H1 (cell line): ENCODE measurements around the gene MFAP3L. TPM values are rescaled to one million over a fixed set of nuclear protein-coding genes. Genes with fewer than 3 reads are reported as not detected.
"Not testable (repeated sequence)": the region's sequence is repeated elsewhere in the genome, so short reads cannot be mapped to it uniquely, and the experiment has no call there.

Experiments used
- CTCF ChIA-PET: fragments of 300-600 bp; sonication (Branson Sonifier 250); formaldehyde crosslinking; loops from one replicate; lab custom pipeline; 2021; ENCODE audit not compliant: partially characterized antibody; lab: Charles Lee
- POLR2A ChIA-PET: fragments of 300-600 bp; sonication (Branson Sonifier 250); formaldehyde crosslinking; loops from one replicate; lab custom pipeline; 2021; ENCODE audit warnings: inconsistent platforms; ENCODE audit not compliant: partially characterized antibody; lab: Charles Lee
- DNase-seq, 2 experiments: peaks; one replicate each; pipeline versions ENCODE4 v3.0.0 to v3.0.0-alpha.2; 2010 to 2022; ENCODE audit warnings: low spot score in 2 of 2, low read depth in 1 of 2, mixed read lengths in 1 of 2
- FAIRE-seq: peaks from 2 replicates; lab custom pipeline; 2011; peaks lifted over from hg19 to GRCh38; lab: Jason Lieb, UNC
- H2AFZ ChIP-seq: 2 replicates; pipeline ENCODE4 v1.8.1; 2012; ENCODE audit warnings: low read length, inconsistent platforms
- H2AK5ac ChIP-seq: 2 replicates; pipeline ENCODE4 v1.6.1; 2013; ENCODE audit warnings: low read depth, low read length
- H2BK120ac ChIP-seq: replicated peaks from 2 replicates; pipeline ENCODE3; 2013; ENCODE audit warnings: low read depth, low read length, inconsistent platforms
- H2BK12ac ChIP-seq: 2 replicates; pipeline ENCODE4 v1.6.1; 2013; ENCODE audit warnings: low read depth, low read length
- H2BK15ac ChIP-seq: 2 replicates; pipeline ENCODE4 v1.6.1; 2013; ENCODE audit warnings: low read length
- H2BK20ac ChIP-seq: 2 replicates; pipeline ENCODE4 v1.6.1; 2013; ENCODE audit warnings: low read length
- H2BK5ac ChIP-seq: 2 replicates; pipeline ENCODE4 v1.6.1; 2013; ENCODE audit warnings: low read depth, low read length
- H3K14ac ChIP-seq: 2 replicates; pipeline ENCODE4 v1.6.1; 2013; ENCODE audit warnings: inconsistent platforms; ENCODE audit not compliant: insufficient read length
- H3K18ac ChIP-seq: 2 replicates; pipeline ENCODE4 v1.6.1; 2013; ENCODE audit warnings: low read length; ENCODE audit errors: extremely low read depth
- H3K23ac ChIP-seq: 2 replicates; pipeline ENCODE4 v1.6.1; 2013; ENCODE audit warnings: inconsistent platforms; ENCODE audit not compliant: insufficient read length
- H3K23me2 ChIP-seq: 2 replicates; pipeline ENCODE4 v1.6.1; 2013; ENCODE audit warnings: low read depth, low read length
- H3K27ac ChIP-seq: 2 replicates; pipeline ENCODE4 v1.6.1; 2011; ENCODE audit warnings: low read depth, low read length, inconsistent platforms
- H3K27me3 ChIP-seq, 4 experiments: replicated peaks in 1 of 4; 1 replicate in 1 of 4; 2 replicates in 3 of 4; pipeline versions ENCODE4 v1.6.1 to v1.8.1; 2011 to 2013; ENCODE audit warnings: low read length in 3 of 4, mild to moderate bottlenecking in 3 of 4, inconsistent platforms in 2 of 4, mixed read lengths in 2 of 4, moderate library complexity in 1 of 4; ENCODE audit not compliant: control insufficient read depth in 3 of 4, insufficient read depth in 3 of 4; ENCODE audit errors: extremely low read depth in 1 of 4
- H3K36me3 ChIP-seq, 4 experiments: 2 replicates each; pipeline versions ENCODE4 v1.6.1 to v1.8.1; 2011 to 2013; ENCODE audit warnings: mild to moderate bottlenecking in 4 of 4, low read length in 3 of 4, moderate library complexity in 2 of 4, control low read depth in 1 of 4, inconsistent platforms in 1 of 4; ENCODE audit not compliant: insufficient read depth in 4 of 4, control insufficient read depth in 2 of 4
- H3K4ac ChIP-seq: replicated peaks from 2 replicates; pipeline ENCODE3; 2013; ENCODE audit warnings: low read length, low read depth, mixed read lengths, inconsistent platforms; ENCODE audit not compliant: insufficient read length
- H3K4me1 ChIP-seq, 4 experiments: replicated peaks in 1 of 4; 1 replicate in 1 of 4; 2 replicates in 3 of 4; pipeline versions ENCODE4 v1.6.1 to v1.8.1; 2011 to 2013; ENCODE audit warnings: low read length in 3 of 4, inconsistent platforms in 2 of 4, mixed read lengths in 1 of 4; ENCODE audit not compliant: insufficient read depth in 4 of 4, control insufficient read depth in 3 of 4
- H3K4me2 ChIP-seq, 2 experiments: 2 replicates each; pipeline versions ENCODE4 v1.6.1 to v1.8.1; 2011 to 2013; ENCODE audit warnings: low read depth in 2 of 2, low read length in 2 of 2, control low read depth in 1 of 2, inconsistent platforms in 1 of 2, mild to moderate bottlenecking in 1 of 2; ENCODE audit not compliant: insufficient read depth in 1 of 2
- H3K4me3 ChIP-seq, 4 experiments: fragments of 200-600, 300-600 bp in 1 of 4; sonication (generic), shearing (Covaris generic), sonication (Bioruptor Twin) in 1 of 4; 2 replicates each; pipeline versions ENCODE4 v1.5.1 to v1.8.1; 2011 to 2016; ENCODE audit warnings: low read length in 4 of 4, low read depth in 3 of 4, control low read depth in 2 of 4, inconsistent platforms in 2 of 4, mild to moderate bottlenecking in 2 of 4, mixed read lengths in 1 of 4, moderate library complexity in 1 of 4; ENCODE audit not compliant: insufficient read depth in 2 of 4; ENCODE audit errors: extremely low read depth in 1 of 4
- H3K56ac ChIP-seq: replicated peaks from 2 replicates; pipeline ENCODE3; 2013; ENCODE audit warnings: low read depth, mild to moderate bottlenecking, mixed read lengths, low read length, inconsistent platforms; ENCODE audit not compliant: insufficient read length
- H3K79me1 ChIP-seq: 2 replicates; pipeline ENCODE4 v1.6.1; 2013; ENCODE audit warnings: low read depth, low read length, control low read depth
- H3K79me2 ChIP-seq, 2 experiments: 2 replicates each; pipeline versions ENCODE4 v1.6.1 to v1.8.1; 2012 to 2013; ENCODE audit warnings: low read length in 2 of 2, mild to moderate bottlenecking in 2 of 2, inconsistent platforms in 1 of 2; ENCODE audit not compliant: insufficient read depth in 2 of 2, control insufficient read depth in 1 of 2
- H3K9ac ChIP-seq, 4 experiments: replicated peaks in 1 of 4; 1 replicate in 1 of 4; 2 replicates in 3 of 4; pipeline versions ENCODE4 v1.6.1 to v1.8.1; 2011 to 2013; ENCODE audit warnings: low read depth in 3 of 4, low read length in 3 of 4, control low read depth in 2 of 4, mild to moderate bottlenecking in 2 of 4, moderate library complexity in 2 of 4, inconsistent platforms in 1 of 4; ENCODE audit errors: extremely low read depth in 1 of 4
- H3K9me3 ChIP-seq, 2 experiments: 2 replicates each; pipeline versions ENCODE4 v1.6.1 to v1.8.1; 2012 to 2013; ENCODE audit warnings: mild to moderate bottlenecking in 2 of 2, moderate library complexity in 2 of 2, control low read depth in 1 of 2, inconsistent platforms in 1 of 2, low read depth in 1 of 2, low read length in 1 of 2, mixed read lengths in 1 of 2; ENCODE audit not compliant: insufficient read depth in 2 of 2
- H4K20me1 ChIP-seq, 2 experiments: replicated peaks in 1 of 2; 2 replicates each; pipeline versions ENCODE3 to v1.8.1; 2011 to 2013; ENCODE audit warnings: inconsistent platforms in 2 of 2, low read length in 2 of 2, mild to moderate bottlenecking in 1 of 2; ENCODE audit not compliant: insufficient read depth in 2 of 2, control insufficient read depth in 1 of 2
- H4K5ac ChIP-seq: 2 replicates; pipeline ENCODE4 v1.6.1; 2013; ENCODE audit warnings: low read length, low read depth, mixed read lengths, inconsistent platforms; ENCODE audit not compliant: insufficient read length
- H4K8ac ChIP-seq: 2 replicates; pipeline ENCODE4 v1.8.0; 2013; ENCODE audit warnings: mild to moderate bottlenecking, moderate library complexity, low read length, inconsistent platforms; ENCODE audit not compliant: insufficient read depth; ENCODE audit errors: extremely low read depth
- H4K91ac ChIP-seq: replicated peaks from 2 replicates; pipeline ENCODE3; 2013; ENCODE audit warnings: low read length, mixed read lengths, inconsistent platforms; ENCODE audit not compliant: insufficient read length
- PHF8 ChIP-seq: fragments of 200-600 bp; sonication (generic); conservative IDR thresholded peaks from 2 replicates; pipeline ENCODE4 v1.7.1; 2012; ENCODE audit warnings: low read depth, mild to moderate bottlenecking, inconsistent platforms, low read length, moderate library complexity
- WGBS, 2 experiments: shearing (Covaris generic) in 1 of 2; methylation state at CpG; one replicate each; pipeline versions ENCODE4 v1.1.6 to v1.1.7; 2013 to 2015; ENCODE audit warnings: low lambda C conversion rate in 2 of 2, mixed read lengths in 2 of 2, inconsistent platforms in 1 of 2, low coverage in 1 of 2, missing lambda C conversion rate in 1 of 2; ENCODE audit not compliant: insufficient replicate concordance in 2 of 2, insufficient coverage in 1 of 2, insufficient read length in 1 of 2; ENCODE audit errors: extremely low coverage in 1 of 2, missing lambda C conversion rate in 1 of 2; 5-methylcytosine and 5-hydroxymethylcytosine counted together
- polyA plus RNA-seq, 7 experiments: library from polyadenylated mRNA; depleted of rRNA in 3 of 7; stranded (reverse) in 5 of 7; unstranded in 2 of 7; fragments of >200 nt in 5 of 7; fragments of 200-250 nt in 2 of 7; gene quantifications; 1 replicate in 5 of 7; 2 replicates in 1 of 7; 4 replicates in 1 of 7; pipeline versions ENCODE4 v1.2.1 to v1.2.3, GENCODE V29; 2011 to 2013; ENCODE audit warnings: missing spikeins in 2 of 7, mixed read lengths in 2 of 7
- total RNA-seq: library from RNA; stranded (reverse); fragmentation: NEBNext Ultra II Directional; extraction: Animal tissue kit (Norgen Biotek cat#: 25700); gene quantifications from 2 replicates; pipeline ENCODE4 v1.2.1, GENCODE V29; 2021

MFAP3L gene
- total and polyA plus RNA-seq, 2 of the 8 experiments (the other 6 are each of a cell fraction or from before 2014, with no cell fraction given): 7.0 to 9.8 TPM

- TF ChIP-seq PHF8: no peak
- TF ChIP-seq, all 59 proteins: peak for 0
Measured at GRCh38 chr4:169945636-169946035, 80.6 kb downstream of the MFAP3L start (continued).

DNA sequence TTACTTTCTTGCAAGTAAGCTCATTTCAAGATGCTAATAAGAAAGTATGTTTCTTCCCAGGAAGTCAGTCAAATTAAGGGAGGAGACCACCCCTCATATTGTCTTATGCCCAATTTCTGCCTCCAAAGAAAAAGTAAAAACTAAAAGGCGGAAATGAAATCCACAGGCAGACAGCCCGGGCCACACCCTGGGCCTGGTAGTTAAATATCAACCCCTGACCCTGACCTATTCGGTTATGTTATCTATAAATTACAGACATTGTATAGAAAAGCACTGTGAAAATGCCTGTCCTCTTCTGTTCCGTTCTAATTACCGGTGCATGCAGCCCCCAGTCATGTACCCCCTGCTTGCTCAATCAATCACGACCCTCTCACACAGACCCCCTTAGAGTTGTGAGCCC, 82.6 kb downstream of the MFAP3L start:
- H3K79me2 ChIP-seq, DNase-seq, H3K23ac ChIP-seq, H3K27me3 ChIP-seq, H2BK15ac ChIP-seq, H3K4me3 ChIP-seq, H2AFZ ChIP-seq, H4K5ac ChIP-seq, H3K4ac ChIP-seq, H3K4me2 ChIP-seq, H3K27ac ChIP-seq, H3K14ac ChIP-seq, H3K23me2 ChIP-seq, H3K18ac ChIP-seq, H2BK5ac ChIP-seq, H3K36me3 ChIP-seq, H3K56ac ChIP-seq, H2BK12ac ChIP-seq, H2AK5ac ChIP-seq, H4K91ac ChIP-seq, H3K9ac ChIP-seq, H3K9me3 ChIP-seq, H2BK20ac ChIP-seq, H2BK120ac ChIP-seq, H4K8ac ChIP-seq, POLR2A ChIA-PET, H3K4me1 ChIP-seq, H4K20me1 ChIP-seq, H3K79me1 ChIP-seq, FAIRE-seq: not testable (repeated sequence)
- 89% methylated on average over 6 of the region's 6 CpGs; no CpG with 5 or more reads in 1 of the 2 experiments for whole genome bisulfite sequencing, 2 experiments
- CTCF ChIA-PET: interaction anchor here (0.8 to 0.9 kb wide), 2 partner anchors 11 to 133 kb away, joined by 3 read pairs; no protein-coding TSS in a partner anchor
